ENCODE measurements around the gene GNB1L.

The GNB1L gene

GRCh38 chr22:19810381-19811201 is 44.1 kb downstream of the GNB1L start:
- no peak for DNase-seq (ENCODE audit: low spot score)
- TF ChIP-seq CTCF (IDR thresholded peaks at IDR 0.05; ENCODE audit: extremely low read depth, missing control alignments), result no peak

- no peak for TF ChIP-seq CTCF (IDR thresholded peaks at IDR 0.05; ENCODE audit: extremely low read depth, missing control alignments)
- no peak for DNase-seq (ENCODE audit: low spot score)
Measured at GRCh38 chr22:19809741-19810140, 44.9 kb downstream of the GNB1L start.

- no peak for DNase-seq (ENCODE audit: low spot score)
- no peak for TF ChIP-seq CTCF (IDR thresholded peaks at IDR 0.05; ENCODE audit: extremely low read depth, missing control alignments)
Measured at GRCh38 chr22:19808873-19809478, 45.7 kb downstream of the GNB1L start.

GRCh38 chr22:19807914-19808872 is 46.5 kb downstream of the GNB1L start:
- TF ChIP-seq CTCF (IDR thresholded peaks at IDR 0.05; ENCODE audit: extremely low read depth, missing control alignments), result no peak
- DNase-seq (ENCODE audit: low spot score), result no peak

GRCh38 chr22:19807161-19807913 is 47.3 kb downstream of the GNB1L start:
- TF ChIP-seq CTCF (IDR thresholded peaks at IDR 0.05; ENCODE audit: extremely low read depth, missing control alignments), result no peak
- DNase-seq (ENCODE audit: low spot score), result no peak

GRCh38 chr22:19806213-19807160 is 48.2 kb downstream of the GNB1L start:
- TF ChIP-seq CTCF (IDR thresholded peaks at IDR 0.05; ENCODE audit: extremely low read depth, missing control alignments), result no peak
- no peak for DNase-seq (ENCODE audit: low spot score)

Data from GM20000 (cell line).